Skeletal muscle satellite cell (primary cell): ENCODE data around the gene AGBL5.

Experiments
- H3K27me3 ChIP-seq: 2 replicates; pipeline ENCODE4 v1.7.0; 2013; ENCODE audit warnings: low read length; ENCODE audit not compliant: control insufficient read depth, insufficient read depth
- H3K36me3 ChIP-seq: 2 replicates; pipeline ENCODE4 v1.7.0; 2013; ENCODE audit warnings: mild to moderate bottlenecking, control low read depth, low read length; ENCODE audit not compliant: insufficient read depth
- H3K4me1 ChIP-seq: 2 replicates; pipeline ENCODE4 v1.7.0; 2013; ENCODE audit warnings: low read length; ENCODE audit not compliant: control insufficient read depth, insufficient read depth
- H3K4me2 ChIP-seq: 2 replicates; pipeline ENCODE4 v1.7.0; 2013; ENCODE audit warnings: mild to moderate bottlenecking, low read length
- H3K4me3 ChIP-seq: 2 replicates; pipeline ENCODE4 v1.7.0; 2013; ENCODE audit warnings: low read length
- H3K9ac ChIP-seq: 2 replicates; pipeline ENCODE4 v1.7.0; 2013; ENCODE audit warnings: mild to moderate bottlenecking, low read depth, low read length, moderate library complexity
- H3K9me3 ChIP-seq: replicated peaks from 2 replicates; pipeline ENCODE4 v1.7.0; 2013; ENCODE audit warnings: mild to moderate bottlenecking, control low read depth, low read length

The AGBL5 gene

GRCh38 chr2:27013738-27014137, 37.7 kb upstream of the AGBL5 start:
- no peaks in the 10 kb centered on the region for H3K9me3 ChIP-seq
- no peak overlapping the region for H3K9ac ChIP-seq
- H3K4me2 ChIP-seq: no peak overlapping the region

GRCh38 chr2:27014771-27015433, 36.6 kb upstream of the AGBL5 start:
- peaks cover 27% of the 10 kb centered on the region for H3K4me1 ChIP-seq
- H3K9ac ChIP-seq: no peak overlapping the region
- H3K4me2 ChIP-seq: no peak overlapping the region
- H3K36me3 ChIP-seq: no peaks in the 10 kb centered on the region
- no peaks in the 10 kb centered on the region for H3K9me3 ChIP-seq
- no peak overlapping the region for H3K4me3 ChIP-seq
- H3K27me3 ChIP-seq: no peaks in the 10 kb centered on the region

More at GRCh38 chr2:27013738-27014137, 37.7 kb upstream of the AGBL5 start:
- H3K4me1 ChIP-seq: peaks cover 27% of the 10 kb centered on the region
- no peaks in the 10 kb centered on the region for H3K27me3 ChIP-seq
- H3K4me3 ChIP-seq: no peak overlapping the region
- H3K36me3 ChIP-seq: no peaks in the 10 kb centered on the region

- Histone ChIP-seq H3K36me3 (no peaks in the 10 kb centered on the region), H3K4me2 (no peak overlapping the region), H3K4me3 (no peak overlapping the region), H3K27me3 (no peaks in the 10 kb centered on the region), H3K9ac (no peak overlapping the region), H3K9me3 (no peaks in the 10 kb centered on the region), H3K4me1 (peaks cover 16% of the 10 kb centered on the region)
These were observed 34.6 kb upstream of the AGBL5 start for GRCh38 chr2:27016801-27017325.

- Histone ChIP-seq H3K9ac (no peak overlapping the region), H3K4me1 (peaks cover 16% of the 10 kb centered on the region), H3K9me3 (no peaks in the 10 kb centered on the region), H3K27me3 (no peaks in the 10 kb centered on the region), H3K4me2 (no peak overlapping the region), H3K36me3 (peaks cover 8% of the 10 kb centered on the region), H3K4me3 (no peak overlapping the region)
These were observed 33.3 kb upstream of the AGBL5 start for GRCh38 chr2:27018142-27018541.

- H3K9me3 ChIP-seq: no peaks in the 10 kb centered on the region
- H3K4me3 ChIP-seq: no peak overlapping the region
- no peaks in the 10 kb centered on the region for H3K27me3 ChIP-seq
- peaks cover 10% of the 10 kb centered on the region for H3K36me3 ChIP-seq
- H3K9ac ChIP-seq: no peak overlapping the region
- H3K4me2 ChIP-seq: no peak overlapping the region
- H3K4me1 ChIP-seq: peaks cover 16% of the 10 kb centered on the region
These were observed 32.0 kb upstream of the AGBL5 start for GRCh38 chr2:27019459-27019858.

- Histone ChIP-seq H3K36me3 (peaks cover 10% of the 10 kb centered on the region), H3K27me3 (no peaks in the 10 kb centered on the region), H3K4me3 (no peak overlapping the region), H3K4me1 (peaks cover 13% of the 10 kb centered on the region), H3K9me3 (no peaks in the 10 kb centered on the region), H3K4me2 (no peak overlapping the region), H3K9ac (no peak overlapping the region)
These were observed 31.3 kb upstream of the AGBL5 start for GRCh38 chr2:27019931-27020855.

GRCh38 chr2:27021253-27022049, 30.0 kb upstream of the AGBL5 start:
- no peak overlapping the region for H3K9ac ChIP-seq
- H3K4me1 ChIP-seq: peaks cover 3% of the 10 kb centered on the region
- H3K4me2 ChIP-seq: no peak overlapping the region
- no peak overlapping the region for H3K4me3 ChIP-seq
- no peaks in the 10 kb centered on the region for H3K27me3 ChIP-seq
- no peaks in the 10 kb centered on the region for H3K9me3 ChIP-seq
- peaks cover 10% of the 10 kb centered on the region for H3K36me3 ChIP-seq

GRCh38 chr2:27023740-27024139, 27.7 kb upstream of the AGBL5 start:
- Histone ChIP-seq H3K27me3 (no peaks in the 10 kb centered on the region), H3K4me2 (no peak overlapping the region), H3K9me3 (no peaks in the 10 kb centered on the region), H3K36me3 (peaks cover 18% of the 10 kb centered on the region), H3K4me3 (no peak overlapping the region), H3K9ac (no peak overlapping the region), H3K4me1 (no peaks in the 10 kb centered on the region)

GRCh38 chr2:27024188-27024587, 27.3 kb upstream of the AGBL5 start:
- Histone ChIP-seq H3K4me3 (no peak overlapping the region), H3K36me3 (peaks cover 18% of the 10 kb centered on the region), H3K9me3 (no peaks in the 10 kb centered on the region), H3K4me2 (no peak overlapping the region), H3K4me1 (no peaks in the 10 kb centered on the region), H3K27me3 (no peaks in the 10 kb centered on the region), H3K9ac (no peak overlapping the region)

GRCh38 chr2:27024812-27025211, 26.7 kb upstream of the AGBL5 start:
- Histone ChIP-seq H3K4me3 (no peak overlapping the region), H3K4me1 (no peaks in the 10 kb centered on the region), H3K36me3 (peaks cover 18% of the 10 kb centered on the region), H3K27me3 (no peaks in the 10 kb centered on the region), H3K9me3 (no peaks in the 10 kb centered on the region), H3K9ac (no peak overlapping the region), H3K4me2 (no peak overlapping the region)

GRCh38 chr2:27025281-27025800, 26.1 kb upstream of the AGBL5 start:
- no peak overlapping the region for H3K4me3 ChIP-seq
- peaks cover 18% of the 10 kb centered on the region for H3K36me3 ChIP-seq
- H3K4me2 ChIP-seq: no peak overlapping the region
- no peaks in the 10 kb centered on the region for H3K27me3 ChIP-seq
- no peaks in the 10 kb centered on the region for H3K9me3 ChIP-seq
- H3K9ac ChIP-seq: no peak overlapping the region
- H3K4me1 ChIP-seq: no peaks in the 10 kb centered on the region
